HCT116 (cell line): ENCODE measurements around the gene CACNG6. TPM values are rescaled to one million over a fixed set of nuclear protein-coding genes. Genes with fewer than 3 reads are reported as not detected.

Experiments used
- ATAC-seq: fragments of 200-7000 bp; cut with Tn5 transposase; 2 replicates; pipeline ENCODE4 v1.9.1; 2020; ENCODE audit warnings: mild to moderate bottlenecking, moderate library complexity
- BruUV-seq: library from RNA; stranded (reverse); fragments of 400-500 nt; replicated peaks from 2 replicates; lab custom pipeline; 2021; lab: Mats Ljungman, UMichigan
- CTCF ChIA-PET: fragments of 300-600 bp; sonication (Branson Sonifier 250); formaldehyde crosslinking; loops from one replicate; lab custom pipeline; 2021; ENCODE audit warnings: antibody characterized with exemption; lab: Charles Lee
- POLR2A ChIA-PET: fragments of 300-600, 350-600 bp; sonication (Branson Sonifier 250); formaldehyde crosslinking; loops from one replicate; lab custom pipeline; 2021; ENCODE audit warnings: antibody characterized with exemption; lab: Charles Lee
- RAD21 ChIA-PET, 2 experiments: fragments of 300-600 bp; sonication (Branson Sonifier 250); formaldehyde crosslinking; loops; one replicate each; lab custom pipeline; 2023; ENCODE audit warnings: low total read pairs in 2 of 2; ENCODE audit not compliant: uncharacterized antibody in 2 of 2, unreplicated experiment in 2 of 2, low non-redundant PET in 1 of 2; lab: Charles Lee
- DNase-seq: peaks from one replicate; pipeline ENCODE4 v3.0.0-alpha.2; 2010; ENCODE audit warnings: low read depth, low spot score
- H2AFZ ChIP-seq: fragments of 200-600 bp; shearing (Covaris generic), sonication (generic); 2 replicates; pipeline ENCODE4 v1.6.1; 2017; ENCODE audit warnings: low read depth, mixed run types, mixed read lengths, antibody characterized with exemption, low read length; ENCODE audit not compliant: poor library complexity, severe bottlenecking
- H3K27ac ChIP-seq: 2 replicates; pipeline ENCODE4 v1.5.1; 2012; ENCODE audit warnings: low read depth, low read length
- H3K27me3 ChIP-seq: fragments of 200-600 bp; sonication (generic); 2 replicates; pipeline ENCODE4 v1.6.1; 2016; ENCODE audit warnings: mixed run types, low read length, mixed read lengths; ENCODE audit not compliant: insufficient read depth
- H3K36me3 ChIP-seq, 2 experiments: fragments of 200-500 bp in 1 of 2; fragments of 200-600 bp in 1 of 2; sonication (Bioruptor generic) in 1 of 2; sonication (generic) in 1 of 2; 2 replicates each; pipeline versions ENCODE4 v1.5.1 to v1.6.1; 2014 to 2016; ENCODE audit warnings: low read length in 2 of 2, inconsistent platforms in 1 of 2, mixed read lengths in 1 of 2, mixed run types in 1 of 2; ENCODE audit not compliant: insufficient read depth in 2 of 2, control insufficient read depth in 1 of 2
- H3K4me1 ChIP-seq, 2 experiments: fragments of 200-600 bp in 1 of 2; sonication (generic) in 1 of 2; 2 replicates each; pipeline versions ENCODE4 v1.5.1 to v1.6.1; 2012 to 2017; ENCODE audit warnings: low read length in 2 of 2, inconsistent platforms in 1 of 2, mild to moderate bottlenecking in 1 of 2, mixed read lengths in 1 of 2, mixed run types in 1 of 2, moderate library complexity in 1 of 2; ENCODE audit not compliant: insufficient read depth in 2 of 2, control insufficient read depth in 1 of 2
- H3K4me2 ChIP-seq: fragments of 200-600 bp; sonication (generic); 2 replicates; pipeline ENCODE4 v1.6.1; 2017; ENCODE audit warnings: mixed run types, low read length, mixed read lengths
- H3K4me3 ChIP-seq, 2 experiments: fragments of 200-600 bp in 1 of 2; sonication (generic) in 1 of 2; replicated peaks in 1 of 2; 2 replicates each; pipeline ENCODE4 v1.5.1; 2011 to 2016; ENCODE audit warnings: low read length in 2 of 2, control low read depth in 1 of 2, low read depth in 1 of 2, mild to moderate bottlenecking in 1 of 2, mixed read lengths in 1 of 2, mixed run types in 1 of 2
- H3K79me2 ChIP-seq: fragments of 200-600 bp; sonication (generic); 2 replicates; pipeline ENCODE4 v1.6.1; 2017; ENCODE audit warnings: mild to moderate bottlenecking, mixed run types, low read length, moderate library complexity, mixed read lengths; ENCODE audit not compliant: insufficient read depth
- H3K9ac ChIP-seq: fragments of 200-600 bp; sonication (generic); 2 replicates; pipeline ENCODE4 v1.6.1; 2016; ENCODE audit warnings: low read length, mixed read lengths
- H3K9me2 ChIP-seq: fragments of 200-600 bp; sonication (generic), shearing (Covaris generic); 2 replicates; pipeline ENCODE4 v1.6.1; 2017; ENCODE audit warnings: mixed run types, mild to moderate bottlenecking, moderate library complexity; ENCODE audit not compliant: insufficient read depth
- H3K9me3 ChIP-seq, 2 experiments: fragments of 200-500 bp in 1 of 2; fragments of 200-600 bp in 1 of 2; sonication (Bioruptor generic) in 1 of 2; sonication (generic) in 1 of 2; 2 replicates each; pipeline ENCODE4 v1.6.1; 2014 to 2017; ENCODE audit warnings: low read length in 2 of 2, mixed read lengths in 2 of 2, inconsistent platforms in 1 of 2, low read depth in 1 of 2, mild to moderate bottlenecking in 1 of 2, mixed run types in 1 of 2, moderate library complexity in 1 of 2; ENCODE audit not compliant: control insufficient read depth in 1 of 2, insufficient read depth in 1 of 2
- H4K20me1 ChIP-seq: fragments of 200-600 bp; sonication (generic), shearing (Covaris generic); 2 replicates; pipeline ENCODE4 v1.6.1; 2017; ENCODE audit warnings: mixed run types, mild to moderate bottlenecking, moderate library complexity; ENCODE audit not compliant: insufficient read depth
- ELF1 ChIP-seq: IDR thresholded peaks from 2 replicates; pipeline ENCODE4 v1.6.1; 2012; ENCODE audit warnings: low read depth, borderline replicate concordance
- EZH2 ChIP-seq: fragments of 200-600 bp; sonication (generic); IDR thresholded peaks from 2 replicates; pipeline ENCODE4 v1.6.1; 2017; ENCODE audit warnings: antibody characterized with exemption, mixed run types
- EZH2phosphoT487 ChIP-seq: fragments of 200-600 bp; IDR thresholded peaks from 2 replicates; pipeline ENCODE4 v1.6.1; 2018; ENCODE audit warnings: antibody characterized with exemption, borderline replicate concordance
- RAD21 ChIP-seq: IDR thresholded peaks from 2 replicates; pipeline ENCODE4 v1.6.1; 2012; ENCODE audit warnings: low read depth, mild to moderate bottlenecking
- SIN3A ChIP-seq: IDR thresholded peaks from 2 replicates; pipeline ENCODE4 v1.6.1; 2012; ENCODE audit warnings: low read depth
- TCF7L2 ChIP-seq: IDR thresholded peaks from 2 replicates; pipeline ENCODE4 v1.7.0; 2011; ENCODE audit warnings: borderline replicate concordance, inconsistent platforms; ENCODE audit not compliant: insufficient read depth, insufficient read length; ENCODE audit errors: extremely low read depth
- YY1 ChIP-seq: IDR thresholded peaks from 2 replicates; pipeline ENCODE4 v1.6.1; 2011; ENCODE audit warnings: low read length, low read depth, moderate library complexity, mild to moderate bottlenecking; ENCODE audit not compliant: insufficient replicate concordance; ENCODE audit errors: extremely low read depth
- intact Hi-C: fragments of 100-400 bp; cut with micrococcal nuclease; formaldehyde crosslinking; loops from 2 replicates; pipeline ENCODE4 v1.10.0; 2022
- total RNA-seq: library from RNA; stranded (reverse); gene quantifications from one replicate; pipeline ENCODE4 v1.2.1, GENCODE V29; 2021; ENCODE audit not compliant: unreplicated experiment
- TF ChIP-seq, protein P1 (sequence below), 3 experiments: fragments of 200-600 bp in 1 of 3; sonication (generic) in 1 of 3; IDR thresholded peaks in 2 of 3; conservative IDR thresholded peaks in 1 of 3; 2 replicates each; pipeline ENCODE4 v1.5.1; 2012 to 2017; ENCODE audit warnings: low read depth in 2 of 3, low read length in 2 of 3, antibody characterized with exemption in 1 of 3, borderline replicate concordance in 1 of 3, control low read depth in 1 of 3, mild to moderate bottlenecking in 1 of 3, mixed read lengths in 1 of 3, mixed run types in 1 of 3, moderate library complexity in 1 of 3; ENCODE audit not compliant: insufficient read depth in 1 of 3
- TF ChIP-seq, protein P2 (sequence below): IDR thresholded peaks from 2 replicates; pipeline ENCODE4 v1.6.1; 2011; ENCODE audit warnings: mild to moderate bottlenecking, low read length, moderate library complexity; ENCODE audit not compliant: insufficient replicate concordance; ENCODE audit errors: extremely low read depth

Gene CACNG6
- total RNA-seq, 1 experiment from 2014 or later, result 0.15 TPM

DNA sequence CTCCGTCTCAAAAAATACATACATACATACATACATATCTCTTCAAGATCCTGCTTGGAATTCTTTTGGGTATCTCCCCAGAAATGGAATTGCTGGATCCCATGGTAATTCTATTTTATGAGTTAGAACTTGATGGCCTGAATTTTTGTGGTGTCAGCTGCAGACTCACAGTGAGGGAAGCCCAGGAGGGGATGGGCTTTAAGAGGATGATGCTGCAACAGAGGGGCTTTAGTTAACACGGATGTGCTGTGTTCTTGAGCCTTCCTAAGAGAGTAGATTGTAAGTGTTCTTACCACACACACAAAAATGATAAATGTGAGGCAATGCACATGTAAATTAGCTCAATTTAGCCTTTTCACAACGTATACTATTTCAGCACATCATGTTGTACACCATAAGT lies 31.8 kb downstream of the CACNG6 start:
- H3K4me2 ChIP-seq, result no peak overlapping the region
- no peaks in the 10 kb centered on the region for H3K79me2 ChIP-seq
- H3K9me3 ChIP-seq, result no peaks in the 10 kb centered on the region
- no peak overlapping the region for H3K27ac ChIP-seq
- ChIA-PET POLR2A (interaction anchor here (0.6 to 1.1 kb wide), 2 partner anchors 13 to 154 kb away, joined by 3 to 4 read pairs; no protein-coding TSS in a partner anchor), CTCF (interaction anchor here (1.1 to 4.9 kb wide), 9 partner anchors 15 to 230 kb away, joined by 3 to 60 read pairs (median 15); partner anchors contain the start of gene MYADM), RAD21 (interaction anchor here (0.9 to 1.3 kb wide), 4 partner anchors 75 to 214 kb away, joined by 3 to 11 read pairs (median 4); no protein-coding TSS in a partner anchor)
- no peak overlapping the region for H3K4me3 ChIP-seq
- TF ChIP-seq TCF7L2, result no peak
- no peak for TF ChIP-seq SIN3A
- no peak for TF ChIP-seq EZH2phosphoT487
- TF ChIP-seq YY1, result no peak
- no peak for TF ChIP-seq RAD21
- no peak for TF ChIP-seq ELF1
- TF ChIP-seq, protein P1, sequence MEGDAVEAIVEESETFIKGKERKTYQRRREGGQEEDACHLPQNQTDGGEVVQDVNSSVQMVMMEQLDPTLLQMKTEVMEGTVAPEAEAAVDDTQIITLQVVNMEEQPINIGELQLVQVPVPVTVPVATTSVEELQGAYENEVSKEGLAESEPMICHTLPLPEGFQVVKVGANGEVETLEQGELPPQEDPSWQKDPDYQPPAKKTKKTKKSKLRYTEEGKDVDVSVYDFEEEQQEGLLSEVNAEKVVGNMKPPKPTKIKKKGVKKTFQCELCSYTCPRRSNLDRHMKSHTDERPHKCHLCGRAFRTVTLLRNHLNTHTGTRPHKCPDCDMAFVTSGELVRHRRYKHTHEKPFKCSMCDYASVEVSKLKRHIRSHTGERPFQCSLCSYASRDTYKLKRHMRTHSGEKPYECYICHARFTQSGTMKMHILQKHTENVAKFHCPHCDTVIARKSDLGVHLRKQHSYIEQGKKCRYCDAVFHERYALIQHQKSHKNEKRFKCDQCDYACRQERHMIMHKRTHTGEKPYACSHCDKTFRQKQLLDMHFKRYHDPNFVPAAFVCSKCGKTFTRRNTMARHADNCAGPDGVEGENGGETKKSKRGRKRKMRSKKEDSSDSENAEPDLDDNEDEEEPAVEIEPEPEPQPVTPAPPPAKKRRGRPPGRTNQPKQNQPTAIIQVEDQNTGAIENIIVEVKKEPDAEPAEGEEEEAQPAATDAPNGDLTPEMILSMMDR (IDR thresholded peaks at IDR 0.05 in 2 of 3, conservative IDR thresholded peaks at IDR 0.05 in 1 of 3; ENCODE audit: borderline replicate concordance in 1 of 3, insufficient read depth in 1 of 3, low read depth in 2 of 3, low read length in 2 of 3), result no peak
- TF ChIP-seq, protein P2, sequence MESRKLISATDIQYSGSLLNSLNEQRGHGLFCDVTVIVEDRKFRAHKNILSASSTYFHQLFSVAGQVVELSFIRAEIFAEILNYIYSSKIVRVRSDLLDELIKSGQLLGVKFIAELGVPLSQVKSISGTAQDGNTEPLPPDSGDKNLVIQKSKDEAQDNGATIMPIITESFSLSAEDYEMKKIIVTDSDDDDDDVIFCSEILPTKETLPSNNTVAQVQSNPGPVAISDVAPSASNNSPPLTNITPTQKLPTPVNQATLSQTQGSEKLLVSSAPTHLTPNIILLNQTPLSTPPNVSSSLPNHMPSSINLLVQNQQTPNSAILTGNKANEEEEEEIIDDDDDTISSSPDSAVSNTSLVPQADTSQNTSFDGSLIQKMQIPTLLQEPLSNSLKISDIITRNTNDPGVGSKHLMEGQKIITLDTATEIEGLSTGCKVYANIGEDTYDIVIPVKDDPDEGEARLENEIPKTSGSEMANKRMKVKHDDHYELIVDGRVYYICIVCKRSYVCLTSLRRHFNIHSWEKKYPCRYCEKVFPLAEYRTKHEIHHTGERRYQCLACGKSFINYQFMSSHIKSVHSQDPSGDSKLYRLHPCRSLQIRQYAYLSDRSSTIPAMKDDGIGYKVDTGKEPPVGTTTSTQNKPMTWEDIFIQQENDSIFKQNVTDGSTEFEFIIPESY, result no peak
- no peak for TF ChIP-seq EZH2
- H3K27me3 ChIP-seq, result no peaks in the 10 kb centered on the region
- H3K36me3 ChIP-seq, result no peaks in the 10 kb centered on the region
- ATAC-seq, result no peak
- DNase-seq, result no peak
- H4K20me1 ChIP-seq, result no peaks in the 10 kb centered on the region
- intact Hi-C loops, result loop anchor here (5.0 kb wide), 1 partner anchor 116 kb away; the partner anchor contains the start of gene CACNG7
- H3K9ac ChIP-seq, result no peak overlapping the region
- H3K9me2 ChIP-seq, result no peaks in the 10 kb centered on the region
- H3K4me1 ChIP-seq, result peaks cover 12 to 25% of the 10 kb centered on the region in 2 experiments
- no TSS peak for BruUV-seq
- H2AFZ ChIP-seq, result no peak overlapping the region
